Measurements from ENCODE around the gene COPS8.

Gene COPS8

GRCh38 chr2:237092506-237092905, 6.8 kb downstream of the COPS8 start:
- Histone ChIP-seq H3K27ac (no peak overlapping the region), H3K4me3 (no peak overlapping the region), H3K9me3 (ENCODE audit: low read depth, low read length) (no peaks in the 10 kb centered on the region), H3K9ac (ENCODE audit: insufficient read length) (no peak overlapping the region), H3K36me3 (ENCODE audit: insufficient read depth, low read length) (peaks cover 59% of the 10 kb centered on the region)
- DNase-seq (ENCODE audit: low read depth, low spot score), result no peak
- TF ChIP-seq POLR2AphosphoS5 (IDR thresholded peaks at IDR 0.05; ENCODE audit: borderline replicate concordance, low read depth, low read length) (no peak), FOXP2 (optimal IDR thresholded peaks at IDR 0.05; ENCODE audit: control extremely low read depth, extremely low read length, insufficient read depth) (no peak), EZH2 (IDR thresholded peaks at IDR 0.05) (no peak)

- TF ChIP-seq POLR2AphosphoS5 (IDR thresholded peaks at IDR 0.05; ENCODE audit: borderline replicate concordance, low read depth, low read length) (no peak), EZH2 (IDR thresholded peaks at IDR 0.05) (no peak), FOXP2 (optimal IDR thresholded peaks at IDR 0.05; ENCODE audit: control extremely low read depth, extremely low read length, insufficient read depth) (no peak)
- H3K9ac ChIP-seq (ENCODE audit: insufficient read length), result no peak overlapping the region
Observed at GRCh38 chr2:237092920-237093781, 7.5 kb downstream of the COPS8 start.

GRCh38 chr2:237096201-237096600, 10.5 kb downstream of the COPS8 start:
- H3K9ac ChIP-seq (ENCODE audit: insufficient read length), result no peak overlapping the region
- no peak overlapping the region for H3K27ac ChIP-seq
- peaks cover 63% of the 10 kb centered on the region for H3K36me3 ChIP-seq (ENCODE audit: insufficient read depth, low read length)
- no peak overlapping the region for H3K4me3 ChIP-seq
- DNase-seq (ENCODE audit: low read depth, low spot score), result no peak
- TF ChIP-seq FOXP2 (optimal IDR thresholded peaks at IDR 0.05; ENCODE audit: control extremely low read depth, extremely low read length, insufficient read depth) (no peak), POLR2AphosphoS5 (IDR thresholded peaks at IDR 0.05; ENCODE audit: borderline replicate concordance, low read depth, low read length) (no peak), EZH2 (IDR thresholded peaks at IDR 0.05) (no peak)
- no peaks in the 10 kb centered on the region for H3K9me3 ChIP-seq (ENCODE audit: low read depth, low read length)

More at GRCh38 chr2:237092920-237093781, 7.5 kb downstream of the COPS8 start:
- Histone ChIP-seq H3K9me3 (ENCODE audit: low read depth, low read length) (no peaks in the 10 kb centered on the region), H3K4me3 (no peak overlapping the region), H3K36me3 (ENCODE audit: insufficient read depth, low read length) (peaks cover 64% of the 10 kb centered on the region), H3K27ac (no peak overlapping the region)
- DNase-seq (ENCODE audit: low read depth, low spot score), result no peak

GRCh38 chr2:237096911-237097310, 11.2 kb downstream of the COPS8 start:
- H3K4me3 ChIP-seq, result no peak overlapping the region
- H3K36me3 ChIP-seq (ENCODE audit: insufficient read depth, low read length), result peaks cover 69% of the 10 kb centered on the region
- H3K27ac ChIP-seq, result no peak overlapping the region
- H3K9me3 ChIP-seq (ENCODE audit: low read depth, low read length), result no peaks in the 10 kb centered on the region
- TF ChIP-seq FOXP2 (optimal IDR thresholded peaks at IDR 0.05; ENCODE audit: control extremely low read depth, extremely low read length, insufficient read depth), result no peak
- no peak for TF ChIP-seq POLR2AphosphoS5 (IDR thresholded peaks at IDR 0.05; ENCODE audit: borderline replicate concordance, low read depth, low read length)
- TF ChIP-seq EZH2 (IDR thresholded peaks at IDR 0.05), result no peak
- DNase-seq (ENCODE audit: low read depth, low spot score), result no peak
- H3K9ac ChIP-seq (ENCODE audit: insufficient read length), result no peak overlapping the region

- no peak for TF ChIP-seq POLR2AphosphoS5 (IDR thresholded peaks at IDR 0.05; ENCODE audit: borderline replicate concordance, low read depth, low read length)
- no peak for TF ChIP-seq EZH2 (IDR thresholded peaks at IDR 0.05)
- TF ChIP-seq FOXP2 (optimal IDR thresholded peaks at IDR 0.05; ENCODE audit: control extremely low read depth, extremely low read length, insufficient read depth), result no peak
- Histone ChIP-seq H3K9me3 (ENCODE audit: low read depth, low read length) (no peaks in the 10 kb centered on the region), H3K36me3 (ENCODE audit: insufficient read depth, low read length) (peaks cover 69% of the 10 kb centered on the region), H3K27ac (no peak overlapping the region), H3K4me3 (no peak overlapping the region), H3K9ac (ENCODE audit: insufficient read length) (no peak overlapping the region)
- DNase-seq (ENCODE audit: low read depth, low spot score), result no peak
Observed at GRCh38 chr2:237097326-237097910, 11.7 kb downstream of the COPS8 start.

- no peak overlapping the region for H3K9ac ChIP-seq (ENCODE audit: insufficient read length)
- DNase-seq (ENCODE audit: low read depth, low spot score), result no peak
- no peak overlapping the region for H3K27ac ChIP-seq
- H3K9me3 ChIP-seq (ENCODE audit: low read depth, low read length), result no peaks in the 10 kb centered on the region
- TF ChIP-seq EZH2 (IDR thresholded peaks at IDR 0.05) (no peak), POLR2AphosphoS5 (IDR thresholded peaks at IDR 0.05; ENCODE audit: borderline replicate concordance, low read depth, low read length) (no peak), FOXP2 (optimal IDR thresholded peaks at IDR 0.05; ENCODE audit: control extremely low read depth, extremely low read length, insufficient read depth) (no peak)
- peaks cover 69% of the 10 kb centered on the region for H3K36me3 ChIP-seq (ENCODE audit: insufficient read depth, low read length)
- no peak overlapping the region for H3K4me3 ChIP-seq
Observed at GRCh38 chr2:237097911-237098702, 12.4 kb downstream of the COPS8 start.

- Histone ChIP-seq H3K4me3 (no peak overlapping the region), H3K27ac (no peak overlapping the region), H3K9ac (ENCODE audit: insufficient read length) (no peak overlapping the region), H3K36me3 (ENCODE audit: insufficient read depth, low read length) (peaks cover 62% of the 10 kb centered on the region), H3K9me3 (ENCODE audit: low read depth, low read length) (no peaks in the 10 kb centered on the region)
- TF ChIP-seq EZH2 (IDR thresholded peaks at IDR 0.05) (no peak), FOXP2 (optimal IDR thresholded peaks at IDR 0.05; ENCODE audit: control extremely low read depth, extremely low read length, insufficient read depth) (no peak), POLR2AphosphoS5 (IDR thresholded peaks at IDR 0.05; ENCODE audit: borderline replicate concordance, low read depth, low read length) (no peak)
- DNase-seq (ENCODE audit: low read depth, low spot score), result no peak
Observed at GRCh38 chr2:237099804-237100203, 14.1 kb downstream of the COPS8 start.
